ENCODE results near the gene TRIM45.
"Not testable (repeated sequence)": the region's sequence is repeated elsewhere in the genome, so short reads cannot be mapped to it uniquely, and the experiment has no call there.

Gene TRIM45

GRCh38 chr1:117121589-117122329, at the start of gene TRIM45:
TRIM45 (minus strand) TSS chr1:117121749; CDS start chr1:117121201, 548 bp downstream.
- DNase-seq (ENCODE audit: low spot score): peak; percentile 89

GRCh38 chr1:117169871-117170596, 48.5 kb upstream of the TRIM45 start:
- no peak for DNase-seq (ENCODE audit: low spot score)

GRCh38 chr1:117167402-117167801, 45.9 kb upstream of the TRIM45 start:
- no peak for DNase-seq (ENCODE audit: low spot score)

DNA sequence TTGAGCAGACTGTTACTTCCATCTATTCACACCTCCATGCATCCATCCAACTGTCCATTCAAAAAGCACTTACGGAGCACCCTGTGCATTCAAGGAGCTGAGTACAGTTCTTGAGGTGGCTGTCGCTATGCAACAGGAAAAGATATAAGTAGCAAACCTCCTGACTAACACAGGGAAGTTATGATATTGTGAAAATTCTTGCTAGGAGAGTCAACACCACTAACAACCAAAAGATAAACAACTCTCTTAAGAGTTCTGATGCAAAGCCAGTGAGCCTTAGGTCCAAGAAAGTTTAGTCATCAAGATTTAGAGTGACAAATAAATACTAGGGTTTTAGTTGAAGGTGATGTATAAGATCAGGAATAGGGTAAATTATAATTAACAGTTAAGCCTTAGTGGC, 44.5 kb upstream of the TRIM45 start:
- DNase-seq (ENCODE audit: low spot score): no peak

DNA sequence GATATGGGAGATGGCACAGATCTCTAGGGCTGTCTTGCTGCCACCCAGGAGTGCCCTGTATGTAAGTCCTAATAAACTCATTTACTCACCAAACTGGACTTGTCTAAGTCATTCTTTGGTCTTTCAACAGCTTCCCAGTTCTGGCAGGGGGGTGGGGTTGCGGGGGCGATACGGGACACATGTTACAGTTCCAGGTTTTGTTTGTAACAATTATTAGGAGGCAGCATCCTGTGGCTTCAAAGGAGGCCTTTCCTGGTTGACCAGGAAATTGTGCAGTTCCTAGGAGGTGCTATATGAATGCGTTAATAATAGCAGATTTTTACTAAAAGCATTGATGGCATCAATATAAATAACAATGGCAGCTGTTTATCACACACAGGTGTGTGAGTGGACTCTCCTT, 42.7 kb upstream of the TRIM45 start:
- DNase-seq (ENCODE audit: low spot score): no peak

- DNase-seq (ENCODE audit: low spot score): no peak
These were observed 41.3 kb upstream of the TRIM45 start for GRCh38 chr1:117162816-117163215.

GRCh38 chr1:117161887-117162286, 40.3 kb upstream of the TRIM45 start:
- DNase-seq (ENCODE audit: low spot score): no peak

DNA sequence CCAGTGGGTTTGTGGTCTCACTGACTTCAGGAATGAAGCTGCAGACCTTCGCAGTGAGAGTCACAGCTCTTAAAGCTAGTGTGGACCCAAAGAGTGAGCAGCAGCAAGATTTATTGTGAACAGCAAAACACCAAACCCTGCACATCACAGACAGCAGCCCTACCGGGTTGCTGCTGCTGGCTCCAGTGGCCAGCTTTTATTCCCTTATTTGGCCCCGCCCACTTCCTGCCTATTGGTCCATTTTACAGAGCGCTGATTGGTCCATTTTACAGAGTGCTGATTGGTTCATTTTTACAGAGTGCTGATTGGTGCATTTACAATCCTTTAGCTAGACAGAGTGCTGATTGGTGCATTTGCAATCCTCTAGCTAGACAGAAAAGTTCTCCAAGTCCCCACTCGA, 29.8 kb upstream of the TRIM45 start:
- not testable (repeated sequence) for DNase-seq (ENCODE audit: low spot score)

GRCh38 chr1:117150316-117150715, 28.8 kb upstream of the TRIM45 start:
- DNase-seq (ENCODE audit: low spot score): no peak

DNA sequence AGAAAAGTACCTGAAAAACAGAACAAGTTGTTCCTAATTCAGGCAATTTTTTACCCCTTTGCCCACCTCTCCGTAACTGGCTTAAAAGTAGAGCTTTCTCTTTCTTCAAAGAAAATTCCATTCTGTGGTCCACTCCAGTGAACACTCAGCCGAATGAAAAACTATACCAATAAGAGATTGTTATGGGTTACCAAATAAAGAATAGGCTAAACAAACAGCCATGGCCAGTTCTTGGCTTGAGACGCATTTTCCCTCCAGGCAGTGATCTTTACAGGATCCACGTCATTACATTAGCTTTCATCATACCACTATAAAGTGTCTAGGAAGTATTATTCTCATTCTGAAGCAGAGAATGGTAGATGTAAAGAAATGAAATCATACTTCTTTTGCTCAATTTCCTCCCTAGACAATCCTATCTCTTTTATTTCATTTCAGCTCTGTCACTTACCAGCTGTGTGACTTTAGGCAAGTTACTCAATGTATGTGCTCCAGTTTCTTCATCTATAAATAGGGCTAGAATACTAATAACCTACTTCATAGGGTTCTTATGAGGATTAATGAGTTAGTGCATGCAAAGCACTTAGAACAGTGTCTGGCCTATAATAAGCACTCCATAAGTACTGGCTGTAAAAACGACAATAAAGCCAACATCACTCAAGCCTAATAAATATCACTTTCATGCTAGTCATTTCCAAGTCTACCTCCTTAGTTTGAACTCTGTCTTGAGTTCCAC, 26.5 kb upstream of the TRIM45 start:
- no peak for DNase-seq (ENCODE audit: low spot score)

GRCh38 chr1:117147341-117147831, 25.8 kb upstream of the TRIM45 start:
- DNase-seq (ENCODE audit: low spot score): no peak

DNA sequence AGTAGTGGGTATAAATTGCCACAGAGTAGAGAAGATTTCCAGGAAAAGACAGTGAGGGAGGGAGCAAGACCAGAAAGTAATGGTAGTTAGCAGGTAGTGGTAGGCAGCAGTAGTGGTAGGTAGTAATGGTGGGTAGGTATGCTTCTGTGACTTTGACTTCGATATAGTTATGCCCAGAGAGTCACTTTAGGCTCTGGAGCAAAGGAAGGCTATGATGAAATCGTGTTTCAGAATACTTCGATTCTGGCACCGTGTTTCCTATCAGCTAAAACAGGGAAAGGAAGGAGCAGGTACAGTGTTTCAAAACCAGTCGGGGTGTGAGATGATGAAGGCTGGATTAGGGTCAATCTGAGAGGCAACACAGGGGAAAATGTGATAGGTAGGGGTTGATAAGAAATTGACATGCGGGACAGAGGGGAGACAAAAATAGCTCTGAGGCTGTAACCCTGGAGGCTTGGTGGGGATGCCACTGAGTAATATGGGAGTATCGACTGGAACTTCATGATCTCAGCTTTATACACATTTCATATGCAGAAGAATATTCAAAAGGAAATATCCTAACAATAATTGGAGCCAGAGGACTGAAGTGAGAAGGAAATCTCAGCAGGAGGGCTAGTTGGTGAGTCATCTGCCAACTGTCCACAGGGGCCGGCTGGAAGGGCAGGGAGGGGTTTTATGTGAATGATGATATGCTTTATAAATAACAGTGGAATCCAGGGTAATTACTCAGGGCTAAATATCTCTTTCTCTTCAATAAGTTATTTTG, 25.2 kb upstream of the TRIM45 start:
- no peak for DNase-seq (ENCODE audit: low spot score)

GRCh38 chr1:117146072-117146471, 24.5 kb upstream of the TRIM45 start:
- DNase-seq (ENCODE audit: low spot score): no peak

GRCh38 chr1:117143871-117144270, 22.3 kb upstream of the TRIM45 start:
- no peak for DNase-seq (ENCODE audit: low spot score)

DNA sequence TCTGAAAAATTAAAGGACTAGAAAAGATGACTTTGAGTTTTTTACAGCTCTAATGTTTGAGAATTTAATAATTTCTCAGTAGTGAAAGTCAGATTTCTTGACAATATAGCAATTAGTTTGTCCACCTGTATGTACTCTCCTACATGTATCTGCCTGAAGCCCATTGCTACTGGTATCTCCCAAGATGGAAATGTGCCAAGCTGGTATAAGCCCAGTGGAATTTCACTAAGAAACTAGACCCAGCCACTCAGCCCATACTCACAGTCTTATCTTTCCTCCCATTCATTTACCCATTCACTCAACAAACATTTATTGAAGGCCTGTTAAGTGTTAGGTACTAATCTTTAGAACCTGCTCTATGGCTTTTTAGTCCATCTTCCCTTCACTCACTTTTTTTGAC, 21.6 kb upstream of the TRIM45 start:
- DNase-seq (ENCODE audit: low spot score): no peak

DNA sequence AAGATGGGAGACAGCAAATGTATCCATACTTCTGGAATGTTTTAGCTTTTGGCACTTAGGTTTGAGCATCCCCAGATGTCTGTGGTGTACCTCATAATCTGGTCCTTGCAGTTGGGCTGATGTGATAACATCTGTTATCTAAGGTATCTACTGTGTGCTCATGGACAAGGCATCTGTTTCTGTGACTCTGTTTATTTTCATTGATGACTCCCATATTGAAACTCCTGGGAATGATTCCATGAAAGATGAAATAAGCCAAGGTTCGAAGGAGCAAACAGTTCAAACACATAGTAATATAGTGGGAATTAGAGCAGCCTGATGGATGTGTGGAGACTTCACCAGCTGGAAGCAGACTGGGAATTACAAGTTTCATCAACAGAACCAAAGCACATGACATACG, 20.7 kb upstream of the TRIM45 start:
- no peak for DNase-seq (ENCODE audit: low spot score)

DNA sequence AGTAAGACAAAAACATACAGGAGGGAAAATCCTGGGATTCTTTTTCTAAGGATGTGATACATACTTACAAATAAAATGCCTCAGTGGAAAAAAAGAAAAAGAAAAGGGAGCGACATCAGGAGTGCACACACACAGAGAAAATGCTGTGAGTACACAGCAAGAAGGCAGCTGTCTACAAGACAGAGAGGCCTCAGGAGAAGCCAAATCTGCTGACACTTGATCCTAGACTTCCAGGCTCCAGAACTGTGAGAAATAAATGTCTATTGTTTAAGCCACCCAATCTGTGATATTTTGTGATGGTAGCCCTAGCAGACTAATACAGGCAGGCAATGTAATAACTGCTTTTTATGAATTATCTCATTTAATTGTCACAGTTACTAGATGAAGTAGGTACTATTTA, 17.0 kb upstream of the TRIM45 start:
- DNase-seq (ENCODE audit: low spot score): no peak

- DNase-seq (ENCODE audit: low spot score): no peak
These were observed 16.6 kb upstream of the TRIM45 start for GRCh38 chr1:117138106-117138505.

- DNase-seq (ENCODE audit: low spot score): no peak
These were observed 15.8 kb upstream of the TRIM45 start for GRCh38 chr1:117137281-117137855.

DNA sequence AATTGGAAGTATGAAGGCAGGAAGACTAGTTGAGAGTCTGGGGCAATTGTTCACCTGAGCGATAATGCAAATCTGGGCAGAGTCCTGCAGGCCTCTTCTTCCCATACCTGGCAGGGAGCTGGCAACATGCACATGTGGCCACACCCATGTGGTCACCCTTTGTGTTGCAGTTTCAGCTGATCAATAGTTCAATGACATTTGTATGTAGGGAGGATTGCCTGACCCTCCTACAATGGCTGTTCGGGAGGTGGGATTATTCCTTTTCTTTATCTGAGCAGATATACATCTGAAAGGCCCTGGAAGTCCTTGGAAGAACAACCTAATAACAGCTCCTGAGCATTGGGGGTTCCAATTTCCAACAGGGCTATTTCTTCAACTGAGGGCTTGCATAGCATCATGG, 15.2 kb upstream of the TRIM45 start:
- DNase-seq (ENCODE audit: low spot score): no peak

- no peak for DNase-seq (ENCODE audit: low spot score)
These were observed 13.8 kb upstream of the TRIM45 start for GRCh38 chr1:117135329-117135728.

GRCh38 chr1:117130526-117130925, 9.0 kb upstream of the TRIM45 start:
- DNase-seq (ENCODE audit: low spot score): no peak

All from CD4-positive, alpha-beta T cell treated with Interleukin-2 at 100 ng/mL for 4 hours (primary cell).